ENCODE data around the gene STXBP2. TPM values are rescaled to one million over a fixed set of nuclear protein-coding genes. Genes with fewer than 3 reads are reported as not detected.

Gene STXBP2
- 200 TPM for total RNA-seq
- long read RNA-seq, transcript STXBP2-201 (19 exons, 1,876 nt), result major isoform, 190 of 294 reads
- long read RNA-seq, partial matches to known transcripts, result 53 of 294 reads
- long read RNA-seq, other reads (novel, unspliced or antisense), result 46 of 294 reads

DNA sequence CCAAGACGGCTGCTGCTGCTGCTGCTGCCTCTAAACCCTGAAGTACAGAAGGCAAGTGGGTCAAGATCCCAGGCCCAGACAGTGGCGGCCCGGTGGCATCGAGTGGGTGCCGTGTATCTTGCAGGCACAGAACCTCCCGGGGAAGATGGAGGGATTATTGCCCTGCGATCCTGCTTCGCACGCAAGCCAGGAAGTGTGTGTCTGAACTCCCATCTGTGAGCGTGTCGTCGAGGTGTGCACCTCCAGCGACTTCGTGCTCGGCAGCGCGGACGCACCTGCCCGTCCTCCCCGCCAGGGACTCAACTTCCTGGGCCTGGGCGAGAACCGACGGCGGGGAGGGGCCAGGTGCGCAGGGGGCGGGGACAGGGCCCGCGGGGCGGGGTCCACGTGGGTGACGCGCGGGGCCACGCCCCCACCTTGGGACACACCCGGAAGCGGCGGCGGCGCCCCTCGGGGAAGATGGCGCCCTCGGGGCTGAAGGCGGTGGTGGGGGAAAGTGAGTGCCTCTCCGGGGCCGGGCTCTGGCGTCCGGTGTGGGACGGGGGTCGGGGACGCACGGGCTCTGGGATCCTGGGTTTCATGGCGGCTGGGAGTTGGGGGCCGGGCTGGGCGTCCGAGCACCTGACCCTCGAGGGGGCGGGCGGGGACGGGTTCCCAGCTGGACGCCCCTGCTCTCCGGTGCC lies at the start of gene STXBP2:
STXBP2 (plus strand) TSS at position 420 of the 683 bp plus-strand sequence; CDS start at position 460, 40 bp downstream.
- Histone ChIP-seq H3K4me3 (peak within 1 kb of the TSS; percentile 86), H3K27me3 (ENCODE audit: low read depth) (peaks cover 7% of the 10 kb centered on the region), H3K9me3 (no peaks in the 10 kb centered on the region), H3K27ac (peak within 1 kb of the TSS; percentile 96), H3K36me3 (peaks cover 20% of the 10 kb centered on the region), H3K4me1 (peaks cover 30% of the 10 kb centered on the region)
- intact Hi-C loops (cut with DNase I), result no loop called here
- TF ChIP-seq, protein P1, sequence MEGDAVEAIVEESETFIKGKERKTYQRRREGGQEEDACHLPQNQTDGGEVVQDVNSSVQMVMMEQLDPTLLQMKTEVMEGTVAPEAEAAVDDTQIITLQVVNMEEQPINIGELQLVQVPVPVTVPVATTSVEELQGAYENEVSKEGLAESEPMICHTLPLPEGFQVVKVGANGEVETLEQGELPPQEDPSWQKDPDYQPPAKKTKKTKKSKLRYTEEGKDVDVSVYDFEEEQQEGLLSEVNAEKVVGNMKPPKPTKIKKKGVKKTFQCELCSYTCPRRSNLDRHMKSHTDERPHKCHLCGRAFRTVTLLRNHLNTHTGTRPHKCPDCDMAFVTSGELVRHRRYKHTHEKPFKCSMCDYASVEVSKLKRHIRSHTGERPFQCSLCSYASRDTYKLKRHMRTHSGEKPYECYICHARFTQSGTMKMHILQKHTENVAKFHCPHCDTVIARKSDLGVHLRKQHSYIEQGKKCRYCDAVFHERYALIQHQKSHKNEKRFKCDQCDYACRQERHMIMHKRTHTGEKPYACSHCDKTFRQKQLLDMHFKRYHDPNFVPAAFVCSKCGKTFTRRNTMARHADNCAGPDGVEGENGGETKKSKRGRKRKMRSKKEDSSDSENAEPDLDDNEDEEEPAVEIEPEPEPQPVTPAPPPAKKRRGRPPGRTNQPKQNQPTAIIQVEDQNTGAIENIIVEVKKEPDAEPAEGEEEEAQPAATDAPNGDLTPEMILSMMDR (IDR thresholded peaks at IDR 0.05), result no peak
- peak; percentile 97 to 98 for ATAC-seq
- DNase-seq, result peak; percentile 90

DNA sequence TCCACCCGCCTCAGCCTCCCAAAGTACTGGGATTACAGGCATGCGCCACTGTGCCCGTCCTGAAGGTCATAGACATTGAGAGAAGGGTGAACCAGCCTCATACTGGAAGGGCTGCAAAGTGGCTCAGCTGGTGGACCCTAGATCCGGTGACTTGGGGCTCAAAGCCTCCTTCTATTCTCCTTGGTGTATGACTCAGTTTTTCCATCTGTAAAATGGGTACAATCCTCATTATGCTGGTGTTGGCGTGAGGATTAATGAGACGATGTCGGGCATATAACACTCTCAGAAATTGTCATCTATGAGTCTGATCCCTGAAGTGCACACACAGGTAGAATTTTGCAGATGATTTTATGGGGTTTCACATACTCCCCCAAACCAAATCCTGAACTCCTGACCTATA lies 47.1 kb upstream of the STXBP2 start:
- Histone ChIP-seq H3K4me3 (no peak overlapping the region), H3K4me1 (no peaks in the 10 kb centered on the region), H3K36me3 (no peaks in the 10 kb centered on the region), H3K9me3 (no peaks in the 10 kb centered on the region), H3K27me3 (ENCODE audit: low read depth) (peaks cover 3% of the 10 kb centered on the region), H3K27ac (no peak overlapping the region)
- intact Hi-C loops (cut with DNase I), result no loop called here
- TF ChIP-seq, protein P1 (IDR thresholded peaks at IDR 0.05), result no peak
- no peak for ATAC-seq
- no peak for DNase-seq

DNA sequence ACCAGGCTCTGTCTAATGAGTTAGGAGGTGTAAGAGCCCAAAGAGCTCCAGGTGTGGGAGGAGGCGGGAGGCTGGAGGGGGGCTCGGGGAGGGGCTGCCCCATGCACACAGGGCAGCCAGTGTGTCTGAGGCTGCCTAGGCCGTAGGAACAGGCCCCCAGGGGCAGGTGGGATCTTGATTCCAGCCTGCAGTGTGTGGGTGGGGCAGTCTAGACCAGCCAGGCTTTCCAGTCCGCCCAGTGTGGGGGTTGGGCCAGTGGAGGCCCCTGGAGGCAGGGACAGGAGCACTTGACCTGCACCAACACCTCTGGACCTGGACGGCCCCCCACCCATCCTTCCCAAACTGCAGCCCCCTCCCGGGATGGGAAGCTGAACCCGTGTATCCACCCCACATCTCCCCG lies 46.7 kb upstream of the STXBP2 start:
- H3K27ac ChIP-seq, result no peak overlapping the region
- H3K4me1 ChIP-seq, result no peaks in the 10 kb centered on the region
- H3K9me3 ChIP-seq, result no peaks in the 10 kb centered on the region
- no peak overlapping the region for H3K4me3 ChIP-seq
- DNase-seq (no peak), ATAC-seq (peak; percentile 58 to 62)
- H3K27me3 ChIP-seq (ENCODE audit: low read depth), result peaks cover 7% of the 10 kb centered on the region
- H3K36me3 ChIP-seq, result no peaks in the 10 kb centered on the region
- TF ChIP-seq, protein P1 (IDR thresholded peaks at IDR 0.05), result no peak
- intact Hi-C loops (cut with DNase I), result no loop called here

DNA sequence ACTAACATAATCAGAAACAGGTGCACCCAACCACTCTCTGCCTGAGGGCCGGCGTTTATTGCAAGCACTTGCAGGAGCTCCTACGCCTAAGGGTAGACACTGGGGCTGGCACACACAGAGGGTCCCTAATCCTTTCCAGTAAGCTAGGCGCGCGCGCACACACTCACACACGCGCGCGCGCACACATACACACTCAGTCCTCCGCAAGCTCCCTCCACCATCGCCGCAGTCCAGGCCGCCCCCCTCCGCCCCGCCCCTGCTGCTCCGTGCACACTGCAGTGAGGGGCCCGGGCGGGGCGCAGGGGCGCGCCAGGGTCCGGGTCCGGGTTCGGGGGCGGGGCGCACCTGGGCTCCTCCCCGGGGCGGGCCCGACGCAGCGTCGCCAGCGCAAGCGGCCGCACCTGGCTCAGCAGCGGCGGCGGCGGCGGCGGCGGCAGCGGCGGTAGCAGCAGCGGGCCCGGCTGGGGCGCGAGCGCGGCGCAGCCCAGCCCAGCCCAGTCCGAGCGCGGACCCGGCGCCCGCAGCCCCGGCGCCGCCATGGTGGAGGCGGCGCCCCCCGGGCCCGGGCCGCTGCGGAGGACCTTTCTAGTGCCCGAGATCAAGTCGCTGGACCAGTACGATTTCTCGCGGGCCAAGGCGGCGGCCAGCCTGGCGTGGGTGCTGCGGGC lies 41.3 kb upstream of the STXBP2 start, which contains the start of gene CAMSAP3:
CAMSAP3 (plus strand) TSS at position 398 of the 668 bp plus-strand sequence; CDS start at position 538, 140 bp downstream.
- Histone ChIP-seq H3K36me3 (no peaks in the 10 kb centered on the region), H3K4me3 (peak within 1 kb of the TSS; percentile 57), H3K27ac (peak within 1 kb of the TSS; percentile 56), H3K27me3 (ENCODE audit: low read depth) (peaks cover 30% of the 10 kb centered on the region), H3K4me1 (peaks cover 3% of the 10 kb centered on the region), H3K9me3 (no peaks in the 10 kb centered on the region)
- DNase-seq (peak; percentile 77), ATAC-seq (peak; percentile 91 to 92)
- TF ChIP-seq, protein P1 (IDR thresholded peaks at IDR 0.05), result no peak
- intact Hi-C loops (cut with DNase I), result no loop called here

DNA sequence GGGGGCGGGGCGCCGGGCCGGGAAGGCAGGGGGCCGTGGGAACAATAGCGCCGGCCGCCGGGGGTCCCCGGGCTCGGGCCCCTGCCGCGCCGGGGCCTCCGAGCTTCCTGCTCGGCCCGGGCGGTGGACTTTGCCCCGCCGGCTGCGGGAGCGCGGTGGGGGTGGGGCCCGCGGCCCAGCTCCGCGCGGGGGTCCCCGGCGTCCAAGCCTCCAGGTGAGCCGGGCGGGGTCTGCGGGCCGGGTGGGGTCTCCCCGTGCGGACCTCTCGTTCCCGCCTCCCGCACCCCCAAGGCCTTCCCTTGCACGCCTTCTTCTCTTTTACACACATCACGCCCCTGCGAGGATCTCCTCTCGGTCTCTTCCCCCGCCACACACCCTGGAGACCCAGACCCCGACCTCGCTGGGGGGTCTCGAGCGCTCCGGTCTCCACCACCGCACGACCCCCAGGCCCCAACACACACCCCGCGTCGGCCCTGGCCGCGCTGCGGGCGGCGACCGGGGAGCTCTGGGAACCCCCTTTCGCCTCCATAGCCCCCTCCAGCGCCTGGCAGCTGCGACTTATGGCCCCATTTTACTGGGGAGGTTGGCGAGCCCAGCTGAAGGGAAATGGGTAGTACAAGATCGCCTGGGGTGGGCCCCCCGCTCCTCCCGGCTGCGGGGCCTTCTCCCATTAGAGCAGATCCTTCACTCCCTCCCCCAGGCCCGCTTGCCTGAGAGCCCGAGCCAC lies 40.5 kb upstream of the STXBP2 start:
- peaks cover 35% of the 10 kb centered on the region for H3K27me3 ChIP-seq (ENCODE audit: low read depth)
- peak overlapping the region; percentile 56 for H3K27ac ChIP-seq
- H3K9me3 ChIP-seq, result no peaks in the 10 kb centered on the region
- H3K4me1 ChIP-seq, result peaks cover 3% of the 10 kb centered on the region
- H3K36me3 ChIP-seq, result no peaks in the 10 kb centered on the region
- ATAC-seq (peak; percentile 5 to 28), DNase-seq (no peak)
- TF ChIP-seq, protein P1 (IDR thresholded peaks at IDR 0.05), result no peak
- intact Hi-C loops (cut with DNase I), result no loop called here
- peak overlapping the region; percentile 57 for H3K4me3 ChIP-seq
